ENCODE data around the gene SRXN1.

GRCh38 chr20:608970-609369, 44.0 kb downstream of the SRXN1 start:
- TF ChIP-seq CTCF (IDR thresholded peaks at IDR 0.05) (no peak), RAD21 (conservative IDR thresholded peaks at IDR 0.05 in 1 of 2, IDR thresholded peaks at IDR 0.05 in 1 of 2) (no peak), JUN (IDR thresholded peaks at IDR 0.05) (no peak)

All from A549 (cell line).